Brain pericyte (primary cell): ENCODE results near the gene FBXW10B.
"Not testable (repeated sequence)": the region's sequence is repeated elsewhere in the genome, so short reads cannot be mapped to it uniquely, and the experiment has no call there.

ENCODE experiments used
- DNase-seq: peaks from one replicate; pipeline ENCODE4 v3.0.0-alpha.2; 2012; ENCODE audit warnings: low read depth, low spot score

The FBXW10B gene, protein sequence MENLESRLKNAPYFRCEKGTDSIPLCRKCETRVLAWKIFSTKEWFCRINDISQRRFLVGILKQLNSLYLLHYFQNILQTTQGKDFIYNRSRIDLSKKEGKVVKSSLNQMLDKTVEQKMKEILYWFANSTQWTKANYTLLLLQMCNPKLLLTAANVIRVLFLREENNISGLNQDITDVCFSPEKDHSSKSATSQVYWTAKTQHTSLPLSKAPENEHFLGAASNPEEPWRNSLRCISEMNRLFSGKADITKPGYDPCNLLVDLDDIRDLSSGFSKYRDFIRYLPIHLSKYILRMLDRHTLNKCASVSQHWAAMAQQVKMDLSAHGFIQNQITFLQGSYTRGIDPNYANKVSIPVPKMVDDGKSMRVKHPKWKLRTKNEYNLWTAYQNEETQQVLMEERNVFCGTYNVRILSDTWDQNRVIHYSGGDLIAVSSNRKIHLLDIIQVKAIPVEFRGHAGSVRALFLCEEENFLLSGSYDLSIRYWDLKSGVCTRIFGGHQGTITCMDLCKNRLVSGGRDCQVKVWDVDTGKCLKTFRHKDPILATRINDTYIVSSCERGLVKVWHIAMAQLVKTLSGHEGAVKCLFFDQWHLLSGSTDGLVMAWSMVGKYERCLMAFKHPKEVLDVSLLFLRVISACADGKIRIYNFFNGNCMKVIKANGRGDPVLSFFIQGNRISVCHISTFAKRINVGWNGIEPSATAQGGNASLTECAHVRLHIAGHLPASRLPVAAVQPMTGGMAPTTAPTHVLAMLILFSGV

DNA sequence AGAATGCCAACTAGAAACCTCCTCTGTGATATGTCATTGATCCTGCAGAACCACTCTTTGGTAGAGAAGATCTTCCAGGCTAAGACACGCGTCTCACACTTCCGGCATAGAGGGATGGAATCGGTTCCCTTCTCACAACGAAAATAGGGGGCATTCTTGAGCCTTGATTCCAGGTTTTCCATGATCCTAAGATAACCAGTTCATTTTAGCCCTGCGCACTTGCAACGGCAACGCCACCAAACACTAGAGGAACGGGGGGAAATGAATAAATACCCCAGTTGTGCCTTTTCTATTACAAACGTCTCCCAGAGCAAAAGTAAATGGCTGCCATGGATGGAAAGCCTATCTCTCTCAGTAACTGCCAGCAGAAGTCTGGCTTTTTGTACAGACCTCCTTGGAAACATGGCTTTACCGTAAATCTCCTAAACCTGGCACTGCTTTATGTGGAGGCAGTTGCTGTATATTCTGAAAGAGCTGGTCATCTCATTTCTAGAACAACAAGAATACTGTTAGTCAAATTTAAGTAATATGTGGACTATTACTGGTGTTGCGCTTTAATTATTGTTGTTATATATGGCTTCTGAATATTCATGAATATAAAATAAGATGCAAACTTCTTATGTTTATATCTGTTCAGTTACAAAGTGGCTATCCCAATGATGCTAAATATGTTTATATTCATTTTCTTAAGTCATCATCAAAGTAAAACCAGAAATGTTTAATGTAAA, at the start of gene FBXW10B:
TSS of gene FBXW10B (minus strand) at position 374 of the 728 bp plus-strand sequence. CDS start at position 182, 192 bp downstream.
- not testable (repeated sequence) for DNase-seq

DNA sequence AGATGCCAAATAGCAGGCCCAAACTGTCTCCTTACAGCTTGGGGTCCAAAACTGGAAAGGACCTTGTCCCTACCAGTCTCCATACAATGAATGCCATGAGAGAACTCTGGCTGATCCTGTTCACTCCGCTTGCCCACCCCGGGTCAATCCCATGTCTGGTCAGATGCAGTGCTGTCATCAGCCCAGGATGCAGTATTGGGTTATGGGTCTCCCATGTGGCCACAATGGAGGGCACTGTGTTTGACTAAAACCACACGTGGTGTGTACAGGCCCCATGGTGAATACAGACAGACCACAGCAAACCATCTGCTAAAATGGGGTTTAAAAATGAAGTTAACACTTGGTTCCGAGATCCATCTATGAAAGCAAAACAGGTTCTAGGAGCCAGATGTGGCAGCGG, 44.2 kb upstream of the FBXW10B start:
- no peak for DNase-seq

DNA sequence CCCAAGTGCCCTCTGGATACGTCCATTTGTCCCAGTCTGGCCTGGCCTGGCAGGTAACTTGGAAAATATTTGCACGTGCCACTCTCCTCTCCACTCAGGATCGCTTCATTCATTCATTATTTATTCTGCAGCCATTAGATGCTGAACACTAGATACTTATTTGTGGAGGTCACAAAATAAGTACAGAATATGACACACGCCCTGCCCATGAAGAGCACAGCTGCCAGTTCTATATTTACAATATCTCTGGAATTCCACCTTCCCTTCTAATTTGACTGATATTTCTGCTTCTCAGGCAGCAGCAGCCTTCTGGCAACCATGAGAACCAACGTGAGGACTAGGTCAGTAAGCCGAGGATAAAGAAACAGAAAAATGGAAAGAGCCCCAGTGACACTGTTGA, 43.7 kb upstream of the FBXW10B start:
- DNase-seq = no peak

DNA sequence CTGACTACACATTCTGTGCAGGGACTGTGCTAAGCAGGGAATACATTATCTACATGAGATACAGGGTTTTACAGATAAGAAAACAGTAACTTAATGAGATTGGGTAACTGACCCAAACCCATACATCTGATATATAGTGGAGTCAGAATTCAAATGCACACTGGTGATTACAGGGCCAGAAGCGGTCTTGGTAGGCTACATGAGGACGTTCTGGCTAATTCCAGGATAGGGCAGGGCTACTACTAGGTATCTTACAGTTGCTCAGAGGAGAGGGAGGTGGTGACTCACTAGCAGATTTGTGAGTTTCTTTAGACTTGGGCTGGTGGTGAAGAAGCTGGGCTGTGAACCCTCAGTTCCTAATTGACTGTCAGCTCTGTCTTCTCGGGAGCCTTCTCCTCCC, 43.2 kb upstream of the FBXW10B start:
- no peak for DNase-seq

DNA sequence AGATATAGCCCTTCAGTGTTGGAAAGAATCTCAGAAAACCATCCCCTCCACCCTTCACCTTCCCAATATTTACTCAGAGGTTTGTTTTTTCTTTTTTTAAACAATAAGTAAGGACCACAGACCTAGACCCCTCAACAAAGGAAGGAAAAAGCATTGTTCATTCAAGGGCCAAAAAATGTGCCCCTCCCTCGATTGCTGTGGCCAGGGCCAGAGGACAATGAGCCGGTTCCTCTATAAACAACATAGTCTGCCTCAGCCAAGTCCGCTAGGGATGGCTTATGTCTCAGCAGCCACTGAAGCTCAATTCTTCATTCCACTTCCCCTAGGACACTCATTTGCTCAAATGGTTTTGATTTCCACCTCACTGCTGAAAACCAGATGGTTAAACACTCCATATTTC, 40.6 kb upstream of the FBXW10B start:
- no peak for DNase-seq

DNA sequence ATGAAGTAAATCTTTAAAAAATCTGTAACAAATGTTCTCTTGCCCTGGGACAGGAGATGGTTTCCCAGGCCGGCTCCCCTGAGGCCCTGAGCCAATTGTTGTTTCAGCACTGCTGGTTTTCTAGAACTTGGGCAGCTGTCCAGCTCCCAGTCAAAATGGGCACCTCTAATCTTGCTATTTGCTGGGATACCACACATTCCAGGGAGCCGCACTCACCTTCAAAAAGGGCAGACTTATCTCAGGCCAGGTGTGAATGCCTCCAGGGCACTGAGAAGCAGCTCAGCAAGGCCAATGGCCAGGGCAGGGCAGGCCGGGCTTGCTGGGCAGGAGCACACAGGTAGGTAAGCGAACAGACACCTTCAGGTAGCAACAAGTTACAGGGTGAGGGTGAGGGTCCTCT, 40.2 kb upstream of the FBXW10B start:
- DNase-seq = no peak

DNA sequence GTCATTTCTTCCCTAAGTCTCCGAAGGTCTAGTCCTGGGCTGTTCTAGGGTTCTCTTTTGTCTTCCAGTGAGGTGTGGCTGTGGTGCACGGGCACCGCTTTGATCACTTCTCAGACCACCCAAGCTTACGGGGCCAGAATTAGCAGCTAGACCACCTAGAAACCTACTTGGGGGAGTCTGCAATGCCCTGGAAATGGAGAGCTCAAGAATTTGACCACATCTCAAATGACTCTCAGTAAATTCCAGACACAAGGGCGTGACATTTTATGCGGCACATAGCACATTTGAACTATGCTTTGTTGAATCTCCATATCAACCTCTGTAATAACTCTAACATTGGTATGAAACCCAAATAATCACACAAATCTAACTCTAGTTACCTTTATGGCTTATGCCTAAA, 39.7 kb upstream of the FBXW10B start:
- no peak for DNase-seq

DNA sequence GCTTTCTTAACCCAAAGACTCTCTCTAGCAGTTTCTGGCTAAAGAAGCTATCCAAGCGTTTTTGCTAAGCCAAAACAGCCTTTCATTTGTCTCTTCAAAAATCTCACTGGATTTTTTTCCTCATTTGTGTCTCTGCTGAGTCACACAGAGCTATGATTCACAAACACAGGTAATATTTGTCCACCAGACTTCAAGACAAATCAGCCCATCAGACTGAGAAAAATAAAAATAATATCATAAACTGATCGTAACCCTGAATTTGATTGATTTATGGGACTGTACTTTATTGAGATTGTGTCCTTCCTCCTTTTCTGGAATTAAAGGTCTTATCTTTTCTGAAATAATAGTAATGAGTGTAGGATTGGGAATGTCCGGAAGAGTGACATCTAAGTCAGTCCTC, 38.8 kb upstream of the FBXW10B start:
- DNase-seq = no peak

DNA sequence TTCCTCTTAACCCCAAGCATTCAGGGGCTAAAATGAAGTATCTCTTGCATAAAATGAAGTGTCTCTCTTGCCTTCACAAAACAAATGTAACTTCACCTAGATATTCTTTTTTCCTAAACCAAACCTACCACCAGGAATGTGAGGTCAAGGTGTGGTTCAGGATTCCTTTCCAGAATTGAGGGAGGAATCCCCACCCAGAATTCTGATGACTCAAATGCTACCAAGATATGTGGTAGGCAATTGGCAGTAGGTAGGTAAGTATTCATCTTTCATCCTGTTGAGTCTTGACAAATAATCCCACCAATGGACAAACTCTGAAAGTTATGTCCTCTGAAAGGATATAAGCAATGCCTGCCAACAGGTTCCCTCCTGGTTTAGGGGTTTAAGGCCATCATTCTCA, 38.4 kb upstream of the FBXW10B start:
- no peak for DNase-seq

DNA sequence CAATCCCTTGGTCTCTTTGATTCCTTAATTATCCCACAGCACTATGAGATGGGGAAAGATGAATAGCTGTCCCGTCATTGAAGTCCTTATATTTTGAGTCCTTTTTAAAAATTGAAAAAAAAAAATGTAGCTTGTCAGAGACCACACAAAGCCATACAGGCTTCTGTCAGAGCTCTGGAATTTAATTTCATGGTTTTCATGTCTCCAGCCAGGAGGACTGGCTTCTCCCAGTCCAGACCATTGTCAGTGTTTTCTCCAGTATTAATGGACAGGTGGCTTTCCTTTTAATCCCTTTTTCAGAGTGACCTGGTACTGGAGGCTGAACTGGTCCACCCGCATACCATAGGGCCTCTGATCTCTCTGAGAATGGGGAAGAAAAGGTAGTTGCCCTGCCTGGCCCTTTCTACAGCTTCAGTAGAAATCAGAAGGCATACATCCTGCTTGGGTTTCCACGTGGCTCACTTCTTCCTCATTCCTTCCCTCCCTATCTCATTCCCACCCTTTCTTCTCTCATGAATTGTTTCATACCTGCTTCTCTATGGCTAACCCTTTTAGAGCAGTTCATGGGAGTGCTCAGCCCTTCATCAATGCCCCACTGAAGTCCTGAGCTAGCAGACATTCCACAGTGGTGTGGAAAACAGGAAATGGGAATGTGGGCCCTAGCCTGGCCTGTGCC, 35.5 kb upstream of the FBXW10B start:
- no peak for DNase-seq

DNA sequence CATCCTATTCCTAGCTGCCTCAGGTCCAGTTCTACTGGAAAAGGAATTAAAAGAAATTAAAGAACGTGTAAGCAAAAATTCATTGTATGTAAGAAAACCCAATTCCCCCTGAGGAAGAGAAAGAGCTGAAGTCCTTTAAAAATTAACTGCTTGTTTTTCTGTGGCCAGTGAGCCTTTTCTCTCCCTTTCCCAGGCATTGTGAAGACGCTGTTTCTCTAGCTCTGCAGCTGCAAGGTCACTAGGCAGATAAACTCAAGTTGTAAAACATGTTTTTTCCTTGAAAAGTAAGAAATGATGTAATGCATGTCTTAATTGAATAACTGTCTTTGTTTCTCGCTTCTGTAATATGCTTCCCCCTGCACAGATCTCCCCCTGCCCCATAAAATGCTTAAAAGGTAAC, 34.9 kb upstream of the FBXW10B start:
- DNase-seq = not testable (repeated sequence)

DNA sequence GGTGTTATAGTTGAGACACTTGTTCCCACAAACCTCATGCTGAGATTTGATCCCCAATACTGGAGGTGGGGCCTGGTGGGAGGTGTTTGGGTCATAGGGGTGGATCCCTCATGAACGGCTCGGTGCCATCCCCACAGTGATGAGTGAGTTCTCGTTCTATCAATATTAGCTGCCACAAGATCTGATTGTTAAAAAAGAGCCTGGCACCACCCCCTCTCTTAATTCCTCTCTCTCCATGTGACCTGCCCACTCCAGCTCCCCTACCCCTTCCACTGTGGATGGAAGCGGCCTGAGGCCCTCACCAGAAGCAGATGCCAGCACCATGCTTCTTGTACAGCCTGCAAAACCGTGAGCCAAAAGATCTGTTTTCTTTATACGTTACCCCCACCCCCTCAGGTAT, 33.5 kb upstream of the FBXW10B start:
- no peak for DNase-seq

DNA sequence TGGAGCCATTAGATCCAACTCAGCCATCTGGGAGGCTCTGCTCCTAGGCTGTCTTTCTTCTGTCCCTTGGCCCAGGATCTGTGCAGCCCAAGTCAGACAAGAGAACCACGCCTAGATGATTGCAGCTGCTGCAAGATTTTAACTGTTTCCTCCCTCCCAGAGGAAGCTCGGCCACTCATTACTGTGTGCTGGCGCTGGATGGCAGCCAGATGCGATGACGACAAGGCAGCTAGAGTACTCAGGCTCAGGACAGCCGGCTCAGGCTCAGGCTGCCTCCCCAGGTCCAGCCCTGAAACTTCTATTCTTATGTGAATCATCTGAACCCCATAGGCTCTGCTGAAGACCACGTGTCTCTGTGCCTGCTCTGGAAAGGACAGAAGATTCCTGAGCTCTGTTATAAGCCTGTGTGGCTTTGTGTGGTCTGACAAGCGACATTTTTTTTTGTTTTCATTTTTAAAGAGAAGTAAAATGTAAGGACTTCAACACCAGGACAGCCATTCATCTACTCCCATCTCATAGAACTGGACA, 32.1 kb upstream of the FBXW10B start:
- peak; percentile 77 for DNase-seq

DNA sequence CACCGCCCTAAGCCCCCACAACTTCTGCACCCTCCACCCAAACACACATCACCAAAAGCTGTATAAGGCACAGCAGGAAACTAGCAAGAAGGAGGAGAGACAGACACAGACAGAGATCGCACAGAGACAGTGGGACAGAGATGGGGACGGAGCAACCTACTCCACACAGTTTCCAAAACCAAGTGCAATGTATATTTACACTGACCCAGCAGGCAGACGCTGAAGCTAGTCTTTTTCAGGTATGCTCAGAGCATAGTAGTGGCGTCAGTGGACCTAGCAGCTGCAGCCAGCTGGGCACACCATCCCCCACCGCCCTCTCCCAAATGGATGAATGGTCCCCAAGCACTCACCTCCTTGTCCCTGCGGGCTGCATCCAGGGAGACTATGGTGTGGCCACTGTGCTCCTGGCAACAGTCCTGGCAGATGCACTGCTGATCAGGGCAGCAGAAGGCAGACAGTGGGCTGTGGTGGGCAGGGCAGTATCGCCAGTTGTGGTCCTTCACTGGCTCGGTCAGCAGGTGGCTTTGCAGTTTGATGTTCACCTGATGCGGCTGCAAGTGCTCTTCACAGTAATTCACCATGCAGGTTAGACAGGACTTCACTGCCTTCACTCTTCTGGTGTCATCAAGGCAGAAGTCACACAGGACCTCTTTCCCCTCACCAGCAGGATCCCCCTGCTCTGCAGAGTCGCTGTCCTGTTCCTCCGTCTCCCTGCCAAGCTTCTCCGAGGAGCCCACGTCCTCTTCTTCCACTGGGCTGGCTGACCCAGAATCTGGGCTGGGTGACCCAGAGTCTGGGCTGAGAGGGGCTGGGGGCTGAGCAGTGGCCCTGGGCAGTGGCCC, 31.5 kb upstream of the FBXW10B start:
- no peak for DNase-seq

DNA sequence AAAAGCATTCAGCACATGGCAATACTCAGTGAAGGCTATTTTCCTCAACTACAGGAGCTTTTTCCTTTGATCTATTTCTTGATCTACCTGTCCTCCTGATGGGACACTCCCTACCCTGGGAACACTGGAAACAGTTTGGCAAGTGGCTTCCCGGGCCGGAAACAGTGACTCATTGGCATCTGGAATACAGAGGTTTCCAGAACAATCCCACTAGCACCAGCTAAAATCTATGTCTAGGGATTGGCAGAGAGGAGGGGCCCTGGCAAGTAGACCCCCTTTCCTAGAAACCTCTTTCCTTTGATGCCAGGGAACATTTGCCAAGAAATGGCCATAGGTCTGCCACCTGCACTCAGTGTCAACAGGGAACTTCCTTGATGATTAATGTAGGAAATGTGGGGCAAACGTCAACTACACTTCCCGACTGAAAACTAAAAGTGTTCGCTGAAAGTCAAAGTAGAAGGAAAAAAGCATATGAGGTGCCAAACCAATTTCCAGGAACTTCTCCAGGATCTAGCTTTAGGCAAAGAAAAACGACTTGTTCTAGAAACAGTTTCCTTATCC, 30.4 kb upstream of the FBXW10B start:
- DNase-seq = no peak

DNA sequence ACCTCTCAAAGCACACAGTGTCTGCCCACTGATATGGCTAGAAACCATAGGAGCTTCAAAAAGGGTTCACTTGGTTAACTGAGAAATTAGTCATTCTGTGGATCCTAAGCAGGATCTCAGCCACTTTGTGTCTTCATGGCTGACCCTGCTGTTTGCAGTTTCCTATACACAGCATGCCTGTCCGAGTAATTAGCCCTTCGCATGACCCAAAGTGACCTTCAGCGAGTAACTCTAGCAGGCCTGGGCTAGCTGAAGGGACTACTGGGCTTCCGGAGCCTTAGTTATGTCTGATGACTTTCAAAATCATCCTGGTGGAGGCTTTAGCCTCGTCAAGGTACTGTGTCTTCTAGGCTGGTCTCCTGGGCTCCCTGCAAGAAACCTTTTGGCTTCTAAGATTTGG, 28.9 kb upstream of the FBXW10B start:
- DNase-seq = no peak

DNA sequence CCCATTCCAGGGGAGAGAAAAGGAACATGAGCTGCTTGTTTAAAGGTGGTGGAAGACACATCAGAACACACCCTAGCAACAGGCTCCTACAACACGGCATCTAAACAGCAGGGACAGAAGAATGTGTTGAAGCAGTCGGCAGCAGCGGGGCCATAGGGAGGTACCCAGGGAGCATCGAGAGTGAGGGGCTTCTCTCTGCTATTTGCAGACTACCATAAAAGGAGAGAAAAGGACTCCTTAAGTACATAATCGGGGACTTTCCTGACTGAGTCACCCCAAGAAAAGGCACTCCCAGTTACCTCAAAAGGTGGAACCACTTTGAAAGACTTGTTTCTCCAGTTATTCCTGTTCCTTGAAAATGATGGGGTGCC, 26.4 kb upstream of the FBXW10B start:
- DNase-seq = not testable (repeated sequence)

DNA sequence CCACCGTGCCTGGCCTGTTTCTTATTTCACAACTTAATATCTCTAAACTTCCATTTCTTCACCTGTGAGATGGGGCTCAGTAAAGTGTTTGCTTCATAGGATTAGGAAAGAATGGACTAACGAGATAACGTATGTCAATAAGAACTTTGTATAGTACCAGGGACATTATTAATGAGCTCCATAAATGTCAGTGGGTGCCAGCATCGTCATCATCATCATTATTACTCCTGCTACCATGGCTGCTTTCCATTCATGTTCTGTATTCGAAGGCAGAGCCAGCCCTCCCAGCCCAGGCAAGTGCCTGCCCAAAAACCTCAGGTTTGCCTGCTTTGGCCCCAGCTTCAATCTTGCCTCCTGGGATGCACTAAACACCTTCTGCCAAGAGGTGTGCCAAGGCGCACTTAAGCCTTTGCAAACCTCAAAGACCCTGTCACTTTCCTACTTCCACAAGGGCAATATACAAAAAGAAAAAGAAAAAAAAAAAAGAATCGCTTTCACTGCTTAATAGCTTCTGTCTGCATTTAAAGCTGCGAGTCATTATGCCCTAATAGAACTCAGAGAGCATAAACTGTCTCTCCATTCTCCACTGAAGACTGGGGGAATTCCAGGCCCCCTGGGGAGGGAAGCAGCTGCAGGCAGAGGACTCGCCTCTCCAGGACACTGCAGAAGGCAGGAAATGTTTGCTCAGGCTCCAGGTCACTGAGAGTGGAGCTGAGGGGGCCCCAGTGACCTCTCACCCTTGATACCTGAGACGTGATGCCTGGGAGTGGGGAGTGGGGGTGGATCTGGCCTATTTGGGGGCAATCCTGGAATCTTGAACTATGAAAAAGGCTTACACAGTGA, 25.8 kb upstream of the FBXW10B start:
- DNase-seq = not testable (repeated sequence)

DNA sequence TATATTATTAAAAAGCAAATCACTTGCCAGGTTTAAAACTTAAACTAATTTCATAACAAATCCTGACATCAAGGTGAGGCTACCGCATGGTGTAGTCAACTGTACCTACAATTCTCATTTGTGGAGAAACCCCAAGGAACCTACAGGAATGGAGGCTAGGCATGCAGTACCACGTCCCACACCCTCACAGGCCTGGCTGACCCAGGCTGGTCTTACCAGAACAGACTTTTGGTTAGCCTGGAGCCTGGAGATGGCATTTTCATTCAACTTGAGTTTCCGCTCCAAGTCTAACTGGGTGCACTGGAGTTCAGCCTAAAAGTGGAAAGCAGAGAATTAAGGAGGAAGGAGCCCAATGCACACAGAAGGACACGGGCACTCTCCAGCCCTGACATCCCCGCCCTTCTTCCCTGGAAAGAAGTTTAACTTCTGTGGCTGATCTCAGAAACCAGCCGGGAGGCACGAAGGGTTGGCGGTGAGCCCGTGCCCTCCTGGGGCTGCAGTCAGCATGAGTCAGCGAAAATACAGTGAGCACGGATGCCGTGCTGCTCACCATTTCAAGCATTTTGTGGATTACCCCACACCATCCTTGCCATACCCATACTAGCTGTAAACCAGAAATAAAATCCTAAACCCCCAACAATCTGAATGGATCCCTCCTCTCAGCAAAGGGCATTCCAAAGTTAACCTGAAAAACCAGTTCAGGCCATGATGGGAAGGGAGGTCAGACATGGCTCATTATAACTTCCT, 23.2 kb upstream of the FBXW10B start:
- not testable (repeated sequence) for DNase-seq
